HG02623 (cell line): ENCODE results near the gene XIRP2.
A peak's percentile ranks its signal among the peaks of the same experiment; 100 is the strongest.

Experiments used
- ATAC-seq: cut with Tn5 transposase; IDR thresholded peaks from one replicate; pipeline ENCODE4 v1.9.1; 2021; ENCODE audit warnings: moderate library complexity; ENCODE audit not compliant: unreplicated experiment

Gene XIRP2

DNA sequence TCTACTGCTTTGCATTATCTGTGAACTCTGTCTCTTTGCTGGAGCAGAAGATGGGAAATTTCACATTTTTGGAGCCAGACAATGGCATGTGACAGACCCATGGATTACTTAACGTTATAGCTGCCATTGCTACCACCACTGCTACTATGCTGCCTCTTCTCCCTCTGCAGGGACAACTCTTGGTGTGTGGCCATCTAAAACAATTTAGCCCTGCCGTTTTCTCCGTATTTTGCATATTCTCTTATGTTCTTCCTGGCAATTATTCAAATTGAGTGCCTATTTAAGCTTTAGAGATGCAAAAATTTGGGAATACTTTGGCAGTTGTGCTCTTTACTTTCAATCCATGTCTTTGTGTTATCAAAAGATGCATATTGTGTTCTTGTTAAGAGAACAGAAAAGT is 386.8 kb downstream of the XIRP2 start:
- no peak for ATAC-seq

DNA sequence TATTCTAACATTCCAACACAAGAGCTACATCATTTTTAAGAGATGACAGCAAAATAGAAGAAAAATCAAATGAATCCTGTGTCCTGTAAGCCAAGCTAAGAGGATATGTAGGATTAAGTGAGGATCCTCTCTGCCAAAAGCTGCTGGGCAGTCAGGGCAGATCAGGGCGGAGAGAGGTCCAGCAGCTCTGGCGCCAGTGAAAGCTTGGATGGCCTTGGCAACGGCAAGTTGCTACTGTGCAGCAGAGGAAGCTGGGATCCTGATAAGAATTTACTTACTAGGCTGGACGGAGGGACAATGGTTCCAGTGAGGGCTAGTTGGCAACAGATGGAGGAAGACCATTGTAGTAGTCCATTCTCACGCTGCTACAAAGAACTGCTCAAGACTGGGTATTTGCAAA is 391.5 kb downstream of the XIRP2 start:
- no peak for ATAC-seq

DNA sequence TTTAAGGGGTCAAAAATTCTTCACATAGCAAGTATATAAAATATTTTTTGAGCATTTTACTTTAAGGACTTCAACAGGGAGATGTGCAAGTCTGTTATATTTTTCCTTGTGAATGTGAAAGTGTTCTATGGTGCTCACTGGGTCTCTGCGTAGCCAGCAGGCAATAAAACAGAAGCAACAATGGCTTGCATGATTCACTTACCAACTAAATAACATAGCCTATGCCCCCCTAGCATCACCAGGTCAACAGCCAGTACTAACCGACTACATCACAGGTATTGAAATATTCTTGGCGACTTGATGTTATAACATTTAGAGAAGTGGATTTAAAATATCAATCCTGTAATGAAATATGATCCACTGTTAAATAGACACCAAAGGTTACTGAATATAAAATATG is 398.9 kb downstream of the XIRP2 start:
- no peak for ATAC-seq

DNA sequence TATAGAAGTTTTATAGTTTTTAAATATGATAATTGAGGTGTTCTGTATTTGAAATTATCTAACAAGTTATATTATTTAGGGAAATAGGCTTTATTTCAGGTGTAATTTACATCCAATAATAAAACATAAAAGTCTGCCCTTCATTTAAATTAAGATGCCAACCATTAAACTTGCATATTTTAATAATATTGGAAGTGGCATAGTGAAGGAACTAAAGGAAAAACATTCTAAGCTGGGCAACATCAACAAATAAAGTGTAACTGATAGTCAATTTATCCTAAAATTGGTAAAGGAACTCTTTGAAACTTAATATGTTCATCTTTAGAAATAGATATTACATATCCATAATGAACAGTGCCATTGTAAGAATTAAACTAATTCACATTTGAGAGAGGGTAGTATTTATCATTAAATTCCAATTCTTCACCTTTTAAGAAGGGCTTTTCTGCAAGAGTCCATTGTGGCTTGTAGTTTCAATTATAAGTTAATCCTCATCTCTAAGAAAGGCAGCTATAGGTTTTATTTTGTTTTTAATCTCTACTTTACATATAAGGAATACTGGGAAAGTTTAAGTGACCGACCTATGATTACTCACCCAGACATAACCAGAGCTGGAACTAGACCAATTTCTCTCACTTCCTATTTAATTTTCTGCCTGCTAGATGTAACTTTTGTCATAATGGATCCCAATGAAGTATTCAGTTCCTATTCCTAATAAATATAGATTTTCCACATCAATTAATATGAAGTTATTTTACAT is 401.6 kb downstream of the XIRP2 start:
- ATAC-seq = no peak

DNA sequence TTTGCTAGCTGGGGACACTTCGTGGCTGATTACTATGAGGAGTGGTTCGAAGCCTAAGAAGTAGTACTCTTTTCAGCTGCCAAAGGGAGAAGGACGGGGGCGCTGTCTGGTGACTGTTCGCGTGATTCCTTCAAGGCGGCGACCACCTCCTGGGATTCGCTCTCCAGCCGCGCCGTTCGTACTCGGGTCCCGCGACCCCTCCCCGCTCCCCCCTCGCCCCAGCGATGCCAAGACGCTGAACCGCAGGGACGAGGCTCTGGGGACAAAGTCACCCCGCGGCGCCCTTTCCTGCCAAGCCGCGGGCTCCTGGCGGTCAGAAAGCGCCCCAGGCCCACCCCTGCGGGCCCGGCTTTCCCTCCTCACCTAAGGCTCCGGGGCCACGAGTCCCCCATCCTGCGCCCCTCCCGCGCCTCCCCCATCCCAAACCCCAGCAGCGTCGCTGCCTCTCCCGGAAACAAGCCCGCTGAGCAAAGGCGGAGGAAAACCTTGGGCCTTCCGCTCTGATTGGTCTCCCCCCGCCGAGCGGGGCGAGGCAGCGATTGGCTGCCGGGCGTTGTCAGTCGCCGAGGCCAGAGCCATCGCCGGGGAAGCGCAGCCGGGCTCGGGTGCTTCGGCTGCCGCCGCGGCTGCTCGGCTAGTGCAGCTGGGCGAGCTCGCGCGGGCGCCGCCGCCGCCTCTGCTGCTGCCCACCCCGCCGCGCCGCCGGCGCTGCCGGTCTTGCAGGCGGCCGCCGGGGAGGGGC is 404.3 kb downstream of the XIRP2 start, which contains the start of gene B3GALT1:
TSS of gene B3GALT1 (plus strand) at position 572 of the 742 bp plus-strand sequence.
- ATAC-seq = peak; percentile 99

DNA sequence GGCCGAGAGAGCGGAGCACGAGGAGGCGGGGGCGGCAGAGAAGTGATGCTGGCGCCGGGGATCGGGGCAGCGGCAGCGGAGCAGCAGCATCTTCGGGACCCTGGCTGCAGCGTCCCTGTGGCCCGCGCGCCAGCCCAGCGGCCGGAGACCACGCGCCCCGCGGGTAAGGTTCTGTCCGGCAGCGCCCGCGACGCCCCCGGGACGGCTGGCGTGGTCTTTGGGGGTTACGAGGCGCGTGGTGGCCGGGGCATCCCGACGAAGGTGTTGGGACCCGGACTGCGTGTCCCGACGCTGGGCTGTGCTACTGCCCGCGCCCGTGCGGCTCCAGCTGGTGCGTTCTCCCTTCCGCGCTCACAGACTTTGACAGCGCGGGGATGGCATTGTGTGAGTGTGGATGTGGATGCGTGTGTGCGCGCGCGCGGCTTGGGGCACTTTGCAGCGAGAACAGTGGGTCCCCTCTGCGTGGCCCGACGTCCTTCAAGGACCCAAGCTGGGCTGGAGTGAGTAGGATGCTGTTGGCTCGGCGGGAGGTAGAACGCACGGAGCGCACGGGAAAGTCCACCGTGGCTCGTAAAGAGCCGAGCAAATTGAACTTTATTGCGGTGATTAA is 405.0 kb downstream of the XIRP2 start:
- ATAC-seq = peak; percentile 6

DNA sequence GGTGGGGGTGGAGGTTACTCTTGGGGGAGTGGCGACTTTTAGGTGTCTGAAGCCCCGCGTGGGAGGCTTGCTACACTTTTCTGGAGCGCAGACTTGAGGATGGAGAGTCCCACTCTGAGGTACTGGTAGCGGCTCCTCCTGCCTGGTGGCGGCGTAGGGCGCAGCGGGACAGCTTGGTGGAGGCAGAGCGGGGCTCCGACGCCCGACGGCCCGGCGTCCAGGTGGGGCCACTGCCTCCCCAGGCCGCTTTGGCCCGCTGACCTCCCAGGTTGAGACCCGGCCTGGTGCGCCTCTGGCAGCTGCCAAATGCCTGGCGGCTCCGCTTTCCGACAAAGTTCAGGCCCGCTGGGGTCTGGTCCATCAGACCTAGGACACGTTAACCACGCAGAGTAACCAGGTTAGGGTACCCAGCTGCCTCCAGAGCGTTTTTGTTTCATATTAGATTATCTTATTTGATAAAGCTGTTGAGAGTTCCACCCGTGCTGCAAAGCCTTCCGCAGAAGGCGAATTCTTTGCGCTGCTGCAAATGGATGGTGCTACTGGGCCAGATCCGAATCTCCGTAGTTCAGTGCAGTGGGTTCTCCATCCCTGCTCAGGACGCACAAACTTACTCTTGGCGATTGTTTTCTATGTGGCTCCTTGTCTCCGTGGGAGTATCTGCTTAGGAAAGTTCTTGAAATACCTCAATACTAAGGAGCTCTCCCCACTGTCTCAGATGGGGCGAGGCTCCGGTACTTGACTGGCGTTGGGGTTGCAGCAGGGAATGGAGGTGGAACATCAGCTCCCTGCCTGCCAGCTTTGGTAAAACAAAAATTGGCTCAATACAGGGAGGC is 405.9 kb downstream of the XIRP2 start:
- ATAC-seq = no peak

DNA sequence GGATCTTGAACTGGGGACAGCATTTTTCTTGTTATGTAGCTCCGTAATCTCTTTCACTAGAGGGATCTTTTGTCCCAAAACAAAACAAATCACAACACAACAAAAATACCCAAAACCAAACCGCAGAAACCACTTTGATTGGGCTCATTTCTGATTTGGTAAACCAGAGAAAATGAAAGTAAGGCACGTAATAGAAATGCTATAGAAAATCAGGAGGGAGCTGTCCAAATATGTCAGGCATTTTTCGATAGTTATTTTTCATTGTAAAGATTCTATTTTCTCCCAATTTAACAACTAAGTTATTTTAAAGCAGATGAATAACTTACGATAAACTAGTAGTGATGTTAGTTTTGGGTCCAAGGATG is 406.5 kb downstream of the XIRP2 start:
- no peak for ATAC-seq

DNA sequence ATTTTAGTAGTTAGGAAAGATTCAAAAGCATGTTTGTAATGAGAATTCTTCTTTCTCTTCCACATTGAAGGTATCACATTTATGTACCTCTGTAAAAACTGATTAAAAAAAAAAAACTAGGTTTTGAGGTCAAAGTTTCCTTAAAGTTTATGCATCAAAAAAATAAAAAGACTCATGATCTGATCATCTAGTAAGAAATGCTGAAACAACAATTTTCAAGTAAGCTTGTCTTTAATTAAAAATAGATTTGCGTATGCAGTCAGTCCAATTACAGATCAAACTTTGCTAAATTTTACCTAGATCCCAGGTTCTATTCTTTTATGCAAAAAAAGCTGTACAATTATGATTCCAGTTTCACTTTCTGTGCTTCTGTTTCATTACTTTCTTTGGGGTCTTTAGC is 409.0 kb downstream of the XIRP2 start:
- no peak for ATAC-seq

DNA sequence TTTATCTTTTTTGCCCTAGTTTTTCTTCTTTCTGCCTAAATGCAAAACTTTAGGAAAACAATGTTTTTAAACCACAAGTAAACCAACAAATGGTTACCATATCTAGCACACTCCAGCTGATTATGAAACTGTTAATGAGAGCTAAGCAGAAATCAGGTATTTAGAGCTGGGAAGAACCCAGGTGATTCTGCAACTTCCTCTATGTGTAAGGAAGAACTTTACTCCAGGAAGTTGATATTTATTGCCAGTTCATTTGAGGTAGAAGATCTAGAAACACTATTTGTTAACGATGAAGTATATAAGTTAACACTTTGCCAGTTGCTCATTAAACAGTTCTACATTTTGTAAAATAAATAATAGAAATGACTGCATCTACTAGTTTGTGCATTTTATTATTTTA is 409.7 kb downstream of the XIRP2 start:
- ATAC-seq = no peak
